AG09319 (cell line): ENCODE data around the gene IRF5.
"Not testable (repeated sequence)": the region's sequence is repeated elsewhere in the genome, so short reads cannot be mapped to it uniquely, and the experiment has no call there.

ENCODE experiments used
- DNase-seq: peaks from one replicate; pipeline ENCODE4 v3.0.0-alpha.2; 2010; ENCODE audit warnings: low read depth; ENCODE audit errors: extremely low read depth
- TF ChIP-seq, protein P1 (sequence below): IDR thresholded peaks from 2 replicates; pipeline ENCODE4 v1.5.1; 2011; ENCODE audit warnings: low read depth, mild to moderate bottlenecking, inconsistent platforms, low read length, moderate library complexity

IRF5 gene

DNA sequence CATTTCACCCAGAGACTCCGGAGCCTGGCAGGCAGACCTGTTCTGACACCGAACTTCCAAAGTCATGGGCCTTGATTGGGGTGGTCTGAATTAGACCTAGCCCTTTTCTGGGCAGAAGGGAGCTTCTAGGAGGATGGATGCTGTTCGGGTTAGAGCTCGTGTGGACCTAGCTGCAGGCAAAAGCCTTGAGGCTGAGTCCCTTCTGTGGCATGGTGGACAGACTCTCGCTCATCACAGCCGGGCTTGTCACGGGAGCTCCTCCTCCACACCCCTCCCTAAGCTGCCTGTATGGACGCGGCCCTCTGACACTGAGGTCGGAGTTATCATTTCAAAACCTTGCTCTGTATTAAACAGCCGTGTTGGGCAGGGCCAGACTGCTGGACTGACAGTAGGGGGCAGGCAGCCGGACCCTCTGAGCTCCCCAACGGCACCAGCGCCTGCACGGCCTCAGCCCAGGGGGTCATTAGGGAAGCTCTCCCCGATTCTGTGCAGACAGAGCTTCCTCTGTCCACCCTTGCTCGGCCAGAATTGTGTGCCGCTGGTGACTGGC lies 2.2 kb downstream of the IRF5 start:
- no peak for DNase-seq
- TF ChIP-seq, protein P1, sequence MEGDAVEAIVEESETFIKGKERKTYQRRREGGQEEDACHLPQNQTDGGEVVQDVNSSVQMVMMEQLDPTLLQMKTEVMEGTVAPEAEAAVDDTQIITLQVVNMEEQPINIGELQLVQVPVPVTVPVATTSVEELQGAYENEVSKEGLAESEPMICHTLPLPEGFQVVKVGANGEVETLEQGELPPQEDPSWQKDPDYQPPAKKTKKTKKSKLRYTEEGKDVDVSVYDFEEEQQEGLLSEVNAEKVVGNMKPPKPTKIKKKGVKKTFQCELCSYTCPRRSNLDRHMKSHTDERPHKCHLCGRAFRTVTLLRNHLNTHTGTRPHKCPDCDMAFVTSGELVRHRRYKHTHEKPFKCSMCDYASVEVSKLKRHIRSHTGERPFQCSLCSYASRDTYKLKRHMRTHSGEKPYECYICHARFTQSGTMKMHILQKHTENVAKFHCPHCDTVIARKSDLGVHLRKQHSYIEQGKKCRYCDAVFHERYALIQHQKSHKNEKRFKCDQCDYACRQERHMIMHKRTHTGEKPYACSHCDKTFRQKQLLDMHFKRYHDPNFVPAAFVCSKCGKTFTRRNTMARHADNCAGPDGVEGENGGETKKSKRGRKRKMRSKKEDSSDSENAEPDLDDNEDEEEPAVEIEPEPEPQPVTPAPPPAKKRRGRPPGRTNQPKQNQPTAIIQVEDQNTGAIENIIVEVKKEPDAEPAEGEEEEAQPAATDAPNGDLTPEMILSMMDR, result no peak

DNA sequence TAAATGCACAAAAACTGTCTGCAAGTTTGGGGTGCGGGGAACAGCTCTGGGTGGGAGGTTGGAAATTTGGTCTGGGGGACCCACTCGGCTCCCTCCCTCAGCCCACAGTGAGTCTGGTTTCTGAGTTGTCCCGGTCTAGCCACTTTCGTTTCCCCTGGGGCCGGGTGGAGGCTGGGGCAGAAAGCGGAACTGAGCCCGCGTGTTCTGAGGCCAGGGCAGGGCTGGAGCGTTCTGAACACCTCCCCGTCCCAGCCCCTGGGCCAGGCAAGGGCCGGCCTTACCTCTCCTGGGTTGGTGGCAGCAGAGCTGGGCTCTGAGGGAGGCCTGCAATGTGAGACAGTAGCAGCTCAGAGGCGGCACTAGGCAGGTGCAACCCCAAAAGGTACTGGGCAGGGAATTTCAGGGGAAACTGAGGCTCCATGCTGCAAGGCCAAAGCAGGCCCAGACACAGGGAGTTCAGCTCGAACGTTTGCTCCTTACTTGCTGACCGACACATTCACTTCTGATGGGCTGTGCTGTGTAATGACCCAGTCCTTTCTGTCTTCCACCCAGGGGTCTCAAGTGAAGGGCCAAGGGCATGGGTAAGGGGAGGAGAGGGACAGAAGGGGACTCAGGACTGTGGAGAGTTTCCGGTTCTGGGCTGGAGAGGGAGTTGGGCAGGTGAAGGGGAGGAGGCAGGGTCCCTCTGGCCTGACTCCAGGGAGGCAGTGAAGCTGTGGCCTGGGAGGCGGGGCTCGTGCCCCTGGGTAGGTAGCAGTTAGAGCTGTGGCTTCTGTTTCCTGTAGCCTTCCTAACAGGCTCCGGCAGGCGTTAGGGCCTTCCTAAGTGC lies 3.0 kb downstream of the IRF5 start:
- TF ChIP-seq, protein P1, result no peak
- DNase-seq, result no peak

DNA sequence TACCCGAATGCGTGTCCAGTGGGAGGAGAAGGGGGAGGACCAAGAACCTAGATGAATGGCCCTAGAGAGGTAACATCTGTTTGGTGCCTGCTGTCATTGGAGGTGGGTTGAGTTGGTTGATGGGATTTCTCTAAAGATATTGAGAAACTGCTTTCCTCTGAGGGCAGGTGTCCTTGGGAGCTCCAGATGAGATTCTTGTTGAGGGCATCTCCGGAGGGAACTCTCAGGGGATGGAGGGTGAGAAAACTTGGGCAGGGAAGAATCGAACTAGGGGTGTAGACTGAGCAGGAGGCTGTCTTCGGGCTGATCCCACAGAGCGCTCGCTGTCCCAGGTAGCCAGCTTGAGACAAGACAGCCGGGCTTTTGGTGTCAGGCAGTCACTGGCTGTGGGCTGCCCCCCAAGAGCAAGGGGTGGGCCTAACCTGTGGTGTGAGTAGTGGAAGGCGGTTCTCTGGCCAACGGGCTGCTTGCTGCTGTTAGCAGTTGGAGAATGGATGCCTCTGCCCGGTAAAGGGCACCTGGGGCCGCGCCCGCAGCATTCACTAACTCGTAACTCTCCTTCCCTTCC lies 3.7 kb downstream of the IRF5 start:
- TF ChIP-seq, protein P1, result no peak
- DNase-seq, result no peak

DNA sequence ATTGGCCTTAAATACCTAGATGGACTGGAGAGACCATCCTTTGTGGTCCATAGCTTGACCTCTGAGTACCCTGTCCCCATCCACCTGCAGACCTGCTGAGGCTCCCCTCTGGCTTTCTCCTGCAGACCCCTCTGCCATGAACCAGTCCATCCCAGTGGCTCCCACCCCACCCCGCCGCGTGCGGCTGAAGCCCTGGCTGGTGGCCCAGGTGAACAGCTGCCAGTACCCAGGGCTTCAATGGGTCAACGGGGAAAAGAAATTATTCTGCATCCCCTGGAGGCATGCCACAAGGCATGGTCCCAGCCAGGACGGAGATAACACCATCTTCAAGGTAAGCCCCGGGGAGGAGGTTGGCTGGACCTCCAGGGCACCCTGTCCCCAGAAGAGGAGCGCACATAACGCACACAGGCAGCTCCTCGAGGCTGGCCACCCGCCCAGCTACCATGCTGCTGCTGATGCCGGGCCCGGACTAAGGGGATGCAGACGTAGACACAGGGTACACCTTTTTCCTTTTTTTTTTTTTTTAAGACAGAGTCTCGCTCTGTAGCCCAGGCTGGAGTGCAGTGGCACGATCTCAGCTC lies 4.3 kb downstream of the IRF5 start:
- DNase-seq, result no peak
- TF ChIP-seq, protein P1, result no peak

DNA sequence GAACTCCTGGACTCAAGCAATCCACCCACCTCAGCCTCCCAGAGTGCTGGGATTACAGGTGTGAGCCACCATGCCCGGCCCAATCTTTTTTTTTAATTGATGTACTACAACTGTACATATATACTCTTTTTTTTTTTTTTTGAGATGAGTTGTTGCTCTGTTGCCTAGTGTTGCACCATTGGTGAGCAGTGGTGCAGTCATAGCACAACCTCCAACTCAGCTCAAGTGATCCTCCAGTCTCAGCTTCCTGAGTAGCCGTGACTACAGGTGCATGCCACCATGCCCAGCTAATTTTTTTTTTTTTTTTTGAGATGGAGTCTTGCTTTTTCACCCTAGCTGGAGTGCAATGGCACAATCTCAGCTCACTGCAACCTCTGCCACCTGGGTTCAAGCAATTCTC lies 5.5 kb downstream of the IRF5 start:
- DNase-seq, result not testable (repeated sequence)

DNA sequence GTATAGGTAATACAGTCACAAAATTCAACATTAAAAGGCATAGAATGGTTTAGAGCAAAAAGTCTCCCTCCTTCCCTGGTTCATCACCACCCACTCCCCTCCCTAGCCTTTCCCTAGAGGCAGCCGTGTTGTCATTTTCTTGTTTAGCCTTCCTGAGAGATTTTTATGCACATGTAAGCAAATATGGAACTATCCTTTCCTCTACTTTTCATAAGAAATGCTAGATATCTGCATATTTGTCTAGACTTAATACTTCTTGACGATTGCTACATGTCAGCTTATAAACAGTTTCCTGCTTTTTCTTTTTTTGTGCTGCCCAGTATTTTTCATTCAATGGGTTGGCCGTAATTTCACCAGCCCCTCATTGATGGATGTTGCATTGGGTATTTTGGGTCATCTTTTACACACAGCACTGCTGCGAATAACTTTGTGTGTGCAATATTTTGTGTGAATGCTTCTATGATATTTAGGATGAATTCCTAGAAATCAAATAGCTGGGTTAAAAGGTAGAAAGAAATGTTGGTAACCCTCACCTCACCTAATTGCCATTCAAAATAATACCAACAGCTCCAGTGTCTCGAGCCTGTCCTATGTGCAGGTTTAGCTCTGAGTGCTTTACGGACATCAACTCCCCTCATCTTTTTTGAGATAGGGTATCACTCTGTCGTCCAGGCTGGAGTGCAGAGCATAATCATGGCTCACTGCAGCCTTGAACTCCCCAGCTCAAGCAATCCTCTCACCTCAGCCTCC lies 6.9 kb downstream of the IRF5 start:
- DNase-seq, result no peak
- TF ChIP-seq, protein P1, result no peak

DNA sequence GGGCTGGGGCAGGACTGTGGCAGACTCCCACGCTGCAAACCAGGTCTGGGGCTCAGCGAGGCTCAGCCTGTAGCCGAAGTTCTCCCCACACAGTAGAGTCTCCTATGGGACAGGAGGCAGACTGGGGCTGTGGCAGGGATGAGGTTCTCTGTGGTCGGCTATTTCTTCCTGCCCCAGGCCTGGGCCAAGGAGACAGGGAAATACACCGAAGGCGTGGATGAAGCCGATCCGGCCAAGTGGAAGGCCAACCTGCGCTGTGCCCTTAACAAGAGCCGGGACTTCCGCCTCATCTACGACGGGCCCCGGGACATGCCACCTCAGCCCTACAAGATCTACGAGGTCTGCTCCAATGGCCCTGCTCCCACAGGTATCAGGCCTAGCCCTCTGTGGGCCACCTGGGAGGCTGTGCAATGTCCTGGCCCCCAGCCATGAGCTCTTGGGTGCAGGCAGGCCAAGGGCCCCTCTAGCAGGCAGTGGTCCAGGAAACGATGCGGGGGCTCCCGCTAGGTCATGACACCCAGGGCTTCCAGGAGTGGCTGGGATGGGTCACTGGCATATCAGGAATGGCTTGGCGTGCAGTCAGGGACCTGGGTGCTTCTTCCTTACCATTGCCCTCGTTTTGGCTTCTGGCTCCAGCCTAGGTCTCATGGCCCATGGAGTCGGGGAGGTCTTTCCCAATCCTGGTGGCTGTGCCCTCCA lies 8.1 kb downstream of the IRF5 start:
- no peak for DNase-seq
- TF ChIP-seq, protein P1, result no peak
